OCI-M2 (cell line): ENCODE measurements around the gene PPP1R9A.

Source experiments
- DNase-seq: peaks from one replicate; lab custom pipeline; 2025; ENCODE audit not compliant: unreplicated experiment; lab: John Stamatoyannopoulos, UW

PPP1R9A gene

DNA sequence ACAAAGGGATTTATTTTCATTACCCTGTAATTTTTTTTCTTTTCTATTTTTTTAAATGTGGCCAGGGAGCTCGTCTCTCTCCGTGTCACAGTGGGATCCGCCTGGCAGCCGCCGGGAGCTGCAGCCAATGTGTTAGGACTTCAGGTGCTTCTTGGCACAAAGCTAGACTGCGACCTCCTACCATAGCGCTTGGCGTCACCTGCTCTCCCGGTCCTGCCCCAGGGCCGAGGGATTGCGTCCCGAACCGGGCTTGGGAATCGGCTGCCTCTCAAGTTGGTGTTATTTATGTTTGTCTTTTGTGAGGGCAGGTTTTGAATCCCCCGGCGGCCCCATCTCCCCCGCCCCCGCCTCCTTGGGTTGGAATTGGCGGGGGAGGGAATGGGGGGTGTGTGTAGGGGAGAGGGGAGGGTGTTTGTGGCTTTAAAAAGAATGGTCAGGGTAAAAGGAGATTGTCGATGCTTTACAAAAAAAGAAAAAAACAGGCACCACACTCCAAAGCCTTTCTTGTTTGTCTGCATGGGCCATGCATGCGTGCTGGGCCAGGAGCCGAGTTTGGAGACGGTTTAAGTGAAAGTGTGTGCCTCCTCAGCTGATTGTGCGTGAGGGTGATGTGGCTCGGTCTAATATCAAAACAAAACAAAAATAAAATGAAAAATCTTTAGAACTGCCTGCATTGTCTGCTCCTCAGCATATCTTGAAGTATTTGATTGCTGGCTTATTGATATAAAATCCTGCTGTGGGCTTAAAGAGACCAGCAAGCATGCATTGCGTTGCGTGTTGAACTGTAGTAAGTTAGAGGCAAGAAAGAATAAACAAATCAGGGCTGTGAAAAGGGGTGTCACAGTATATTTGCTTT is 1.2 kb downstream of the PPP1R9A start:
- DNase-seq = peak; percentile 13

DNA sequence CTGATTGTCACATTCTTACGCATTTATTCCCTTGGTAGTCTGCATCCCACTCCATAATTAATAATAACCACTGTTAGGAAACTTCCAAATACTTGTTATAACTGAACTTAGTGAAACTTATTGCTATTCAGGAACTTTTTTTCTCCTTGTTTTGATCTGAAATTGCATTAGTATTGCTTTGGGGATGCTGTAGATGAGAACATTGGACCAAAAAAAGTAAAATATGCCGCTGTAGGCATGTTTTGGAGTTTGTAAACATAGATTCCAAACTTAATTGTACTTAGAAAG is 1.7 kb downstream of the PPP1R9A start:
- no peak for DNase-seq

DNA sequence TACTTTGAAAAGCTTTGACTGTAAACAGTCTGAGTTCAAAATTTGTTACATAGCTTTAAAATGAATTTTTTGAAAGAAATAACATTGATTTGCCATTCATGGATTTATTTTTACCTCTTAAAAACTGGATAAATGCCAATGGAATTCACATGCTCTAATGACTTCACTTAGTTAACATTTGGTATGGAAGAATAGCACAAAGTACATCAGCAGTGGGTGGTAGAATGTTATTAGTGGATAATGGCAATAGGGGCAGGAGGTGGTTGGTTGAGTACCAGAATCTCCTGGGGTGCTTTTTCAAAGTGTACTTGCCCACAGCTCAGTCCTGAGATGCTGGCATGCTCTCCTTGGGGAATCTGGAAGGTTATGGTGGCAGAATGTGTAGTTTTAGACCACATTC is 4.7 kb downstream of the PPP1R9A start:
- no peak for DNase-seq

DNA sequence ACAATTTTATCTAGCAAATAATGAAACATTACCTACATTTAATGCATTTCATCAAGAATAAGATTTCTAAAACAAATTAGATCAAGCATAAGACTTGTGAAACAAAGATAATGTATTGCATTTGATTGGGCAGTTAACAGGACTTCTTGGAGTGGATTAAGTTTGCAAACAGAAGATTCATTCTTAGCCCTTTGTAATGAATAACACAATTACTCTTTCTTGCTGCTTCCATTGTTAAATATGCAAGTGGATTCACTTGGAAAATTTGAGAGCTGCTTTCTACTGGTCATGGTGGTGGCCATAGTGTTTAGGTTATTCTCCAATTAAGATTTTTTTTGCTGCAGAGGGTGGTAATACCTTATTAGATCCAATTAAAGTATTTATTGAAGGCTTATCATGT is 6.0 kb downstream of the PPP1R9A start:
- no peak for DNase-seq

DNA sequence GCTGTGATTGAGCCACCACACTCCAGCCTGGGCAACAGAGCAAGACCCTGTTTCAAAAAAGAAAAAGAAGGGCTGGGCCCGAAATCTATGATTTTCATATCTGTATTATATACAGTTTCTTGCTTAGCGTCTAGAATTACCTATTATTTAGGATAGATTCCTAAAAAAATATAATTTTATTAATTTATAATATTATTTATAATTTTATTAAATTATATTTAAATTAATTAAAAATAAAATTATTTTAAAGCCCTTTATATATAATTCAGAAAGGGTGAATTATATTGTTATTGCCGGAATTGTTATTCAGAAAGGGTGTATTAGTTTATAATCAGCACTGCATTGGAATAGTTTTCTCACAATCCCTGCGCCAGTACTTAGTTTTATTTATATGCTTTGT is 14.5 kb downstream of the PPP1R9A start:
- no peak for DNase-seq

DNA sequence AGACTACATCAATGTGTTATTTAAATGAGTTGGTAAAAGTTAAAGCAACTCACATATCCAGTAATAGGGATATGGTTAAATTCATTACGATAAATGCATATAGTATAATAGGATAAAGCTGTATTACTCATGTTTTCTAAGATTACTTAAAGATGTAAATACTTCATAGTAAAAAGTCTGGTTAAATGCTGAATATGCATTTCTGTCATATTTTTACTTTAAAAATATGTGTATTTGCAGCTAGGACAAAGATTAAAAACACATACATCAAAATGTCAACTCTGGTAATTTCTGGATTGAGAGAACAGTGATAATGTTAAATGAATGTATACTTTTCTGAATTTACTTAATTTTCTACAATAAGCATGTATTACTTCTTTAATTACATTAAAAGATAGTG is 15.1 kb downstream of the PPP1R9A start:
- DNase-seq = no peak

DNA sequence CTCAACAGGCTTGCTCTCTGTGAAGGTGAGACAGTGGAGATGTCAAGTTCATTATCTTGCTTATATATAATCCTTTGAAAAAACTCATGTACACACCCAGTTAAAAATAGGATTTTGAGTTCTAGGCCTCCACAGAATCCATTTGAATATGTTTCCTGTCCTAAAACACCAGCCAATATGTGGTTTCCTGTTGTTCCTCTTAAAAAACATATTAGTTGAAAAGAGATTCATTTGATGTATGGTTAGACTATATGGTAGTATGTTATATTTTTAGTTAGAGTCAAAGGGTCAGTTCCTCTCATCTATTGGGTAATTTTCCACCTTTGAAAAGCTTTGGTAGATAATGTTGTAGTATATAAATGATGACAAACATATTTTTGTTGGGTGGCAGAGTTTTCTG is 16.0 kb downstream of the PPP1R9A start:
- no peak for DNase-seq

DNA sequence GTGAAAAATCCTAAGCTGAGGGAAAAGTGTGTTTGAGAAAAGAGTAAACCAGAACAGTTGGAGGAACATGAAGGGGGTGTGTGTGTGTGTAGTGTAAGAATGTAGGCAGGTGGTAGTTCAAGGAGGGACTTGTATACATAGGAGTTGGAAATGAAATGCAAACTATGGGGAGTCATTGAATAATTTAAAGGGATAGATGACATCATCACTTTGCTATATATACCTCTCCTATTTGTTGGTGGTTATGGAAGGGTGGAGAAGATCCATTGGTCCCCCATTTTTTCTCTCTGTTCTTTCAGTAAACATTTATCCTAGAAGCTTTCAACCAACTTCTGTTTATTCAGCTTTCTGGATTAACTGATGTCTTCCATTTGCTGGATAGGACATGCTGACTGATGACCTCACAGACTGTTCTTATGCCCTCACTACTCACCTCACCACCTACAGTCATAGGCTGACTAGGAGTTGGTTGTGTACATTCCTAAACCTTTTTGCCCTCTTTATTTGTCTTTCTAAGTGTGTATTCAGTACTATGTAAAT is 20.8 kb downstream of the PPP1R9A start:
- DNase-seq = no peak

DNA sequence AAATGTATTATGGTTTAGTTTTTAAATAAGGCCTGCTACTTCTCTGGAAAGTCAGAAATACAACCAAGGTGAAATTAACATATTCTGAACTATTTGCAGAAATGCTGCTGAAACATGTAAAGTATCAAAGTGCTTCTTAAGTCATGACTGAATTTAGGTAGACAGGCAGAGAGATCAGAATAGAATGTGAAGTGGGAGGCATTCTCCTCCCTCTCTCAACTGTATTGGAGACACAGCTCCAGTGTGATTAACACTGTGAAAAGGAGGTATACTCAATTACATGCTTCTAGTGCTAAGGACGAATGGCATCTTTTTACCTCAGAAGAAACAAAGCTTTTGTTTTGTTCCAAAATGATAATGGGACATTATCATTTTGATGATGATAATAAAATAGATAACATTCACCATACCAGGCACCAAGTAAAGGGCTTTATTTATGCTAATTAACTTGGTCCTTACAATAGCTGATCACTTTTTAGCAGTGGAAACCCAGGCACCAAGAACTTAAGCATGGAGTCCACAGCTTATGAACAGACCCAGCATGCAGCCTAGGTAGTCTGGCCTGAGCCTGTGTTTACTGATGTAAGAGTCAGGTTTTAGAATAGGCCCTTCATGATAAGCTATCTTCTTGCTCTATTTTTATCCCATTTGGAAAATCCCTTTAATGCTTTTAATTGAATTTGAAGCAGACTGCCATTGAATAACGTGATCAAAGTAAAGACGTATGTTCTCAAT is 26.0 kb downstream of the PPP1R9A start:
- no peak for DNase-seq

DNA sequence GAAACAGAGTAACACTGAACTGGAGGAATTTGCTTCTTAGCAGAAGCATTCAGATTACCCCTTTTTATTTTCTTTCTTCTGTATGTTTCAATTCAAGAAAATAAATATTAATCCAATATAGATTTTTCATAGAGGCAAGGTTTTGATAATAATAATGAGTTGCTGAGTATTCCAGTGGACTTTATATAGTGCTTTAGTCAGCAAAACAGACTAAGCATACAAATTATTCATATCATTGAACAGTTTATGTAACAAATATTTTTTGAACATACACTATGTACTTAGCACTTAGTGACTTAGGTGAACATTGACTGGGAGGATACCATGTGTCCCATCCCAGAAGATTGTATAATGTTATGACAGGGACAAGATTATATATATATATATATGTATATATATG is 32.0 kb downstream of the PPP1R9A start:
- DNase-seq = no peak

DNA sequence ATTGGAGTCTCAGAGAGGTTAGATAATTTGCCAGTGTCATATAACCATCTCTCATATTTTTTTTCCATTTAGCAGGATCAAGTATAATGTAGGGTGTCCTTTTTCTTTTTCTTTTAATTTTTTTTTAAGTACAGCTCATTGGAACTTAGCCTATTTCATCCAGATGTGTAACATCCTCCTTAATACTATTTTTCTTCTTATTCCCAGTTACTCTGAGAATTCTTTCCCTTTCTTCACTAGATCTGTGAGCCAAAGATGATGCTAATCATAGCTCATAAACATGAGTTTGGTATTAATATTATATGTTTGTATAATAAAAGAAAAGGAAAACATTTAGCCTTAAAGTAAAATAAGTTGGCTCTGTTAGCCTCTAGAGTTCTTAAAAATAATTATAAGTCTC is 32.8 kb downstream of the PPP1R9A start:
- no peak for DNase-seq

DNA sequence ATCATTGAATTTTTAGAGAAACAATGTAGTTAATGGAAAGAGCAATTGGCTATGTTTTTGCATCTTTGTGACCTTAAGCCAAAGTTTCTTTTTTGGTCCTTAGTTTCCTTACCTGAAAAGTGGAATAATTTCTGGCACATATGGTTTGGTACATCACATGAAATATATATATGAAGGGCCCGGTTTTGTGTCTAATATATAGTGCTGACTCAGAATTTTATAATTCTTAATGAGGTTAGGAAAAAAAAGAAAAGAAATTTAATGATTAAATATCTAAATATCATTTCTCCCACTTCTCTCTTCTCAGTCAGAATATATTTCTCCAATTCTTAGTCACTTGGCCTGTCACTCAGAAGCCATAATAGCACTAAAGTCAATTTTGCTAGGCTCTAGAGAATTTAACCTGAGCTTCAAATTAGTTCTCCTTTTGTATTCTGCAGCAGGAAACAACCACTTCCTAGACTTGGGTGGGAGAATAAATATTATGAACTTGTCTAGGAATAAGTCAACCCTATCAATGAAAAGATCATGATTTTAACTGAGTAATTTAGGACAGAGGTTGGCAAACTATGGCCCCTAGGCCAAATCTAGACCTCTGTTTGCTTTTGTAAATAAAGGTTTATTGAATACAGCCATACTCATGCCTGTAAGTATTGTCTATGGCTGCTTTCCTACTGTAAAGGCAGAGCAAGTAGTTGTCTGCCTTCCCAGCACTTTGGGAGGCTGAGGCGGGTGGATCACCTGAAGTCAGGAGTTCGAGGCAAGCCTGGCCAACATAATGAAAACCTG is 34.6 kb downstream of the PPP1R9A start:
- no peak for DNase-seq

DNA sequence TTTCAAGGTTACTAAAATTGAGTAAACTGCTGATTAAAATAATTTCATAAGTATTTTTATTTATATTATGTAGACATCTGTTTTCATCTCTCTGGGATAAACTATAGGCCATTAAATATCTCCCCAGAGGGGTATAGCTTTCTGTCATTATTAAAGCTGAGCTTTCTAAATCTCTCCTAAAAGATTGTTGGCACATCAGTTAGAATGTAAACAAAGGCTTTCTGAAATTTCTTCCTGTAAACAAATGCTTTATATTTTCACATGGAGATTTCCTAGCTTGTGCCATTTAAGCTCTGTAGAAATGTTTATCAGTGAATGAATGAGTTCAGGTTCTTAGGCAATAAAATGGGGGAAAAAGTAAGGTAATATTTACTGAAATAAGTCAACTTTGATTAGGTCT is 35.7 kb downstream of the PPP1R9A start:
- no peak for DNase-seq

DNA sequence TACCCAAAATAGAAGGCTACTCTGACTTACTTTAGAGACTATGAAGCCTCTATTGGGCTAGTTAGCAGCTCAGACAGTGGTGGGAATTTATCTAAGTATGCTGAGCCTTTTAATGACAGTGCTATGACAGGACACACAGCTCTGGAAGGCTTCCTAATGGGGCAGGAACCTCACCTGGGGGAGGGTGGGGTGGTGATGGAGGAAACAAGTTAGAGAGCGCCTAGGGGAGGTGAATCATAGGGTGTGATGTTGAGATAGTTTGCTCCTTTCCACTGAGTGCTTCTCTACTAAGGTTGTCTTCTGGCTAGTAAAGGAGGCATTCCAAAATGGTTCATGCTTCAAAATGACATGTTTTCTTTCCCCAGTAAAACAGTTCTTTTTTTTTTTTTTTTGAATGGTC is 42.1 kb downstream of the PPP1R9A start:
- DNase-seq = no peak

DNA sequence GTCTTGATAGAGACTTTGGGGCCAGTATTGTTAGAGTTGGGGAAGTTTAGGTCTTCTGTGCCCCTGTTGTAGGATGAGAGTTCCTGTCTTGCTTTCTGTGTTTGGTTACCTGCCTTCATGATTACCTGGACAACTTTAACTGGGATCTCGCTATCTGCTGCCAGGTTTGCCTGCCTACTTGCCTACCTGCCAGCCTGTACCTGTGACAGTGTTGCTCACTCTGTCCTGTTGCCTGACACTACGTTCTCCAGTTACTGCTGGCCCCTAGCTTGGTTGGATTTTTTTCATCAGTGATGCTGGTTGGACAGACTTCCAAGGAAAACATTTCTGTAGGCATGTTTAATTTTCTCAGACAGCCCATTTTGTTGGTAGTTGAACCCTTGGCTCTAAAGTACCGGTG is 48.4 kb downstream of the PPP1R9A start:
- DNase-seq = no peak

DNA sequence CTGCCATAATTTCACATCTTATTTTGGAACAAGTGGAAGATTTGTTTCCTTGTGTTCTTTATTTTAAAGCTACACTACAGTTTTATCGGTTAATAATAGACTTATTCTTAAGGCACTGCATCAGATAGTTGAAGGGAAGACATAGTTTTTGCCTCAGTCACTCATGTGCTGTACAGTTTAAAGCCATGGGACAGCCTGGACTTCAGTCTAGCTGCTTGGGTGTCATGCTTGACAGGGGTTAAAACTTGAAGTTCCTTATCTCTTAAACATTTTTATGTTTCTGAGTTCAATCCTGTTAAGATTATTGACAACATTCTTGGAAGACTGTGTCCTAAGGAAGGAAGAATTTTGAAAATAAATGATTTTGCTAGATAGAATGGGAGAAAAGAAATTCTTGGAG is 49.7 kb downstream of the PPP1R9A start:
- DNase-seq = no peak

DNA sequence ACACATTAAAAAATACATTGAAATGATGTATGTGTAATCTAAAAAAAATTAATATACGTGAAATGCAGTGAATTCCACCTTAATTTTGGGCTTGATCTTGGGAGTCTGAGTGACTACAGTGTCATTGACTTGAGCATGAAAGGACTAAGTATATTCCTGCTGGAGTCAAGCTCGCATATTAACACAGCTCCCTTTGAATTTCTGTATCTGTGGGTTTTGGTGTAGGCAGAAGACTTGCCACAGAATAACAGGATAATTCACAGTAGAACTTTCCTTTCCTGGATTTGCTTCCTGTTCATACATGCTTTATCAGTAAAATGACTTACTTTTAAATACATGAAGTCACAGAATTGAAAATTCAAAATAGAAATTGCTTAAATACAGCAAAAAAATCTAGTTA is 55.3 kb downstream of the PPP1R9A start:
- DNase-seq = no peak

DNA sequence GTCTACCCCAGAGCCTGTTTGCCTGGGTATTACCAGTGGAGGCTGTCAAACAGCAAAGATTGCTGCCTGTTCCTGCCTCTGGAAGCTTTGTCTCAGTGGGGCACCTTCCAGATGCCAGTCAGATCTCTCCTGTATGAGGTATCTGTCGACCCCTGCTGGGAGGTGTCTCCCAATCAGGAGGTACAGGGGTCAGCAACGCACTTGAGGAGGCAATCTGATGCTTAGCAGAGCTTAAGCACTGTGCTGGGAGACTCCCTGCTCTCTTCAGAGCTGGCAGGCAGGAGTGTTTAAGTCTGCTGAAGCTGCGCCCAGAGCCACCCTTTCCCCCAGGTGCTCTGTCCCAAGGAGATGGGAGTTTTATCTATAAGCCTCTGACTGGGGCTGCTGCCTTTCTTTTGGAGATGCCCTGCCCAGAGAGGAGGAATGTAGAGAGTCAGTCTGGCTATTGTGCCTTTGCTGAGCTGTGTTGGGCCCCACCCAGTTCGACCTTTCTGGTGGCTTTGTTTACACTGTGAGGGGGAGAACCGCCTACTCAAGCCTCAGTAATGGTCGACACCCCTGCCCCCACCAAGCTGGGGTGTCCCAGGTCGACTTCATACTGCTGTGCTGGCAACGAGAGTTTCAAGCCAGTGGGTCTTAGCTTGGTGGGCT is 62.2 kb downstream of the PPP1R9A start:
- DNase-seq = no peak

DNA sequence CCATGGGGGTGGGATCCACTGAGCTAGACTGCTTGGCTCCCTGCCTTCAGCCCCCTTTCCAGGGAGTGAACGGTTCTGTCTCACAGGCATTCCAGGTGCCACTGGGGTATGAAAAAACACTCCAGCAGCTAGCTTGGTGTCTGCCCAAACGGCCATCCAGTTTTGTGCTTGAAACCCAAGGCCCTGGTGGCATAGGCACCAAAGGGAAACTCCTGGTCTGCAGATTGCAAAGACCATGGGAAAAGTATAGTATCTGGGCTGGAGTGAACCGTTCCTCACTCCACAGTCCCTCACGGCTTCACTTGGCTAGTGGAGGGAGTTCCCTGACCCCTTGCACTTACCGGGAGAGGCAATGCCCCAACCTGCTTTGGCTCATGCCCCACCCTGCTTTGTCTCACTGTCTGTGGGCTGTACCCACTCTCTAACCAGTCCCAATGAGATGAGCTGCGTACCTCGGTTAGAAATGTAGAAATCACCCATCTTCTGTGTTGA is 62.7 kb downstream of the PPP1R9A start:
- no peak for DNase-seq

DNA sequence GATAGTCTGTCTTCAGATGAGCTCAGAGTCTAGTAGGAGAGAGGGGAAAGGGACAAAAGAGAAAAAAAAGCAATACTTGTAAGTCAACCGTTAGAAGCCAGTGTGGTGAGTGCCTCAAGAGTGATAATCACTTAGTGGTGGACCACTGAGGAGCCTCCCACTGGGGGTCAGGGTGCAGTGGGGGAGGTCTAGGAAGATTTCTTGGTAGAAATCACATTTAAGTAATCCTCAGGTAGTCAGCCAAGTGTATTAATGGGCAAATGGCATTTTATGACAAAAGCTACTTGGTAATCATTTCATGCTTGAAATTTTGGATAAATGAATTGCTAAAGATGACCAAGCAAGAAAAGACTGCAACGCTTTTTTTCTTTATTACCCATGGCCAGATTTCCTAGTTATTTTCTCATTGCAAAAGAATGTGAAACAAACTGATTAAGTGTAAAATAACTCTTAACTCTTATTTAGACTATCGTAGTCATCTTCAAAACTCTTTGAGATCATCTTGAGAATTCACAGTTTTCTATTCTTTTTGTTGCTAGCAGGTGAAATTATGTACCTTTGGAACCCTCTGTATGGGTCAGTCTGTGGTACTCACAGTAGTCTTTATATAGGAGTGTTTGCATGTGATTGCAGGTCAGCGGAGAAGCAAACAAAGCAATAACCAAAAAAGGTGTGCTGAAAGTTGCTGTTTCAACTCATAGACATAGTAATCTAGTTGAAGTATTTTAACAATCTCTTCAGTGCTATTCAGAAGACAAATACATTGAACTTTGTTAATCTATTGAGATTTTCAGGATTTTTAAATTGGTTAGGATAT is 63.9 kb downstream of the PPP1R9A start:
- DNase-seq = no peak
